T-helper 2 cell treated with Interferon-gamma antibody and Interleukin-4, amounts not matched to agents 5 μg/mL and 100 μg/mL, for 36 hours (primary cell): Measurements from ENCODE around the gene YY1.
"Not testable (repeated sequence)": the region's sequence is repeated elsewhere in the genome, so short reads cannot be mapped to it uniquely, and the experiment has no call there.

Experiments used
- DNase-seq: peaks from one replicate; pipeline ENCODE4 v3.0.0; 2021; ENCODE audit warnings: low spot score
- H3K27ac Mint-ChIP-seq: one replicate; pipeline ENCODE4 v1.8.0; 2021; ENCODE audit warnings: mild to moderate bottlenecking, mixed read lengths
- H3K27me3 Mint-ChIP-seq: one replicate; pipeline ENCODE4 v1.8.0; 2021; ENCODE audit warnings: low read depth, mixed read lengths
- H3K36me3 Mint-ChIP-seq: one replicate; pipeline ENCODE4 v1.8.0; 2021; ENCODE audit warnings: low read depth, mixed read lengths
- H3K4me1 Mint-ChIP-seq: one replicate; pipeline ENCODE4 v1.8.0; 2021; ENCODE audit warnings: low read depth, mixed read lengths
- H3K4me3 Mint-ChIP-seq: one replicate; pipeline ENCODE4 v1.8.0; 2022; ENCODE audit warnings: mild to moderate bottlenecking, moderate library complexity, mixed read lengths
- H3K9me3 Mint-ChIP-seq: one replicate; pipeline ENCODE4 v1.8.0; 2021; ENCODE audit warnings: mixed read lengths

The YY1 gene

GRCh38 chr14:100309028-100309737 lies 70.2 kb downstream of the YY1 start:
- no peak overlapping the region for H3K4me3 Mint-ChIP-seq
- H3K27me3 Mint-ChIP-seq: peaks cover 22% of the 10 kb centered on the region
- no peak for DNase-seq
- no peaks in the 10 kb centered on the region for H3K9me3 Mint-ChIP-seq
- H3K27ac Mint-ChIP-seq: no peak overlapping the region
- no peaks in the 10 kb centered on the region for H3K36me3 Mint-ChIP-seq
- peaks cover 14% of the 10 kb centered on the region for H3K4me1 Mint-ChIP-seq

GRCh38 chr14:100312110-100312876 lies 73.3 kb downstream of the YY1 start:
- not testable (repeated sequence) for H3K9me3 Mint-ChIP-seq, H3K4me1 Mint-ChIP-seq, DNase-seq, H3K4me3 Mint-ChIP-seq, H3K27ac Mint-ChIP-seq, H3K36me3 Mint-ChIP-seq
- H3K27me3 Mint-ChIP-seq: peaks cover 12% of the 10 kb centered on the region

- Mint-ChIP-seq H3K4me1 (peaks cover 5% of the 10 kb centered on the region), H3K27me3 (peaks cover 7% of the 10 kb centered on the region), H3K9me3 (no peaks in the 10 kb centered on the region), H3K27ac (no peak overlapping the region), H3K36me3 (no peaks in the 10 kb centered on the region), H3K4me3 (no peak overlapping the region)
- DNase-seq: no peak
Measured at GRCh38 chr14:100312877-100313400, 74.0 kb downstream of the YY1 start.

- Mint-ChIP-seq H3K27me3 (peaks cover 5% of the 10 kb centered on the region), H3K27ac (no peak overlapping the region), H3K36me3 (no peaks in the 10 kb centered on the region), H3K4me3 (no peak overlapping the region), H3K9me3 (no peaks in the 10 kb centered on the region), H3K4me1 (peaks cover 4% of the 10 kb centered on the region)
- no peak for DNase-seq
Measured at GRCh38 chr14:100313464-100314230, 74.7 kb downstream of the YY1 start.

GRCh38 chr14:100314724-100315123 lies 75.8 kb downstream of the YY1 start:
- no peak for DNase-seq
- Mint-ChIP-seq H3K9me3 (no peaks in the 10 kb centered on the region), H3K4me3 (no peak overlapping the region), H3K27me3 (peaks cover 3% of the 10 kb centered on the region), H3K36me3 (no peaks in the 10 kb centered on the region), H3K27ac (no peak overlapping the region), H3K4me1 (peaks cover 2% of the 10 kb centered on the region)

GRCh38 chr14:100317389-100317788 lies 78.4 kb downstream of the YY1 start:
- peak overlapping the region; percentile 62 for H3K4me3 Mint-ChIP-seq
- H3K36me3 Mint-ChIP-seq: no peaks in the 10 kb centered on the region
- no peaks in the 10 kb centered on the region for H3K9me3 Mint-ChIP-seq
- H3K4me1 Mint-ChIP-seq: peaks cover 2% of the 10 kb centered on the region
- no peak for DNase-seq
- H3K27me3 Mint-ChIP-seq: peaks cover 4% of the 10 kb centered on the region
- H3K27ac Mint-ChIP-seq: no peak overlapping the region

GRCh38 chr14:100317912-100318808 lies 79.2 kb downstream of the YY1 start:
- DNase-seq: peak; percentile 60
- Mint-ChIP-seq H3K4me1 (peaks cover 2% of the 10 kb centered on the region), H3K4me3 (peak overlapping the region; percentile 62)

GRCh38 chr14:100320157-100320856 lies 81.4 kb downstream of the YY1 start:
- Mint-ChIP-seq H3K4me3 (no peak overlapping the region), H3K9me3 (no peaks in the 10 kb centered on the region), H3K36me3 (no peaks in the 10 kb centered on the region), H3K27ac (no peak overlapping the region), H3K27me3 (peaks cover 4% of the 10 kb centered on the region), H3K4me1 (peaks cover 2% of the 10 kb centered on the region)
- DNase-seq: no peak

More at GRCh38 chr14:100317912-100318808, 79.2 kb downstream of the YY1 start:
- no peaks in the 10 kb centered on the region for H3K9me3 Mint-ChIP-seq
- H3K27ac Mint-ChIP-seq: no peak overlapping the region
- no peaks in the 10 kb centered on the region for H3K36me3 Mint-ChIP-seq
- peaks cover 4% of the 10 kb centered on the region for H3K27me3 Mint-ChIP-seq

GRCh38 chr14:100321473-100322137 lies 82.7 kb downstream of the YY1 start:
- Mint-ChIP-seq H3K27ac (no peak overlapping the region), H3K9me3 (no peaks in the 10 kb centered on the region), H3K36me3 (no peaks in the 10 kb centered on the region), H3K27me3 (peaks cover 4% of the 10 kb centered on the region), H3K4me1 (peaks cover 2% of the 10 kb centered on the region), H3K4me3 (no peak overlapping the region)
- no peak for DNase-seq

GRCh38 chr14:100322138-100322957 lies 83.4 kb downstream of the YY1 start:
- no peak for DNase-seq
- peaks cover 2% of the 10 kb centered on the region for H3K4me1 Mint-ChIP-seq
- H3K9me3 Mint-ChIP-seq: no peaks in the 10 kb centered on the region
- no peak overlapping the region for H3K4me3 Mint-ChIP-seq
- no peaks in the 10 kb centered on the region for H3K36me3 Mint-ChIP-seq
- H3K27me3 Mint-ChIP-seq: peaks cover 4% of the 10 kb centered on the region
- H3K27ac Mint-ChIP-seq: no peak overlapping the region

- Mint-ChIP-seq H3K9me3 (no peaks in the 10 kb centered on the region), H3K36me3 (no peaks in the 10 kb centered on the region)
Measured at GRCh38 chr14:100323121-100323941, 84.4 kb downstream of the YY1 start, which contains the start of gene SLC25A47. TSS of gene SLC25A47 (plus strand) at chr14:100323339. CDS start at chr14:100323415, 76 bp downstream.

More at GRCh38 chr14:100323121-100323941, 84.4 kb downstream of the YY1 start, which contains the start of gene SLC25A47:
- Mint-ChIP-seq H3K4me1 (no peaks in the 10 kb centered on the region), H3K4me3 (no peak within 1 kb of the TSS), H3K27ac (no peak within 1 kb of the TSS), H3K27me3 (peaks cover 4% of the 10 kb centered on the region)
- no peak for DNase-seq
